HEK293T (cell line): ENCODE results near the gene MARK2.

Experiments
- CTCF ChIA-PET: fragments of 350-600 bp; formaldehyde crosslinking; extraction: SDS; loops from one replicate; lab custom pipeline; 2021; ENCODE audit warnings: antibody characterized with exemption, inconsistent platforms; lab: Yijun Ruan, JAX
- POLR2A ChIA-PET: fragments of 350-600 bp; formaldehyde crosslinking; extraction: SDS; loops from one replicate; lab custom pipeline; 2020; ENCODE audit warnings: antibody characterized with exemption, inconsistent platforms; lab: Yijun Ruan, JAX
- DNase-seq: peaks from one replicate; pipeline ENCODE4 v3.0.0; 2012; ENCODE audit warnings: mixed read lengths; ENCODE audit errors: extremely low spot score
- ARNT ChIP-seq: fragments of 450-650 bp; IDR thresholded peaks from 2 replicates; pipeline ENCODE4 v1.6.1; 2017; ENCODE audit warnings: mild to moderate bottlenecking
- BHLHE40 ChIP-seq: fragments of 450-650 bp; IDR thresholded peaks from 2 replicates; pipeline ENCODE4 v1.6.1; 2016; ENCODE audit warnings: mild to moderate bottlenecking, moderate library complexity, borderline replicate concordance
- CTBP1 ChIP-seq: fragments of 450-650 bp; IDR thresholded peaks from 2 replicates; pipeline ENCODE4 v1.6.1; 2016; ENCODE audit warnings: borderline replicate concordance
- ELF4 ChIP-seq: fragments of 450-650 bp; IDR thresholded peaks from 2 replicates; pipeline ENCODE4 v1.6.1; 2017; ENCODE audit warnings: antibody characterized with exemption
- FOXA1 ChIP-seq: fragments of 450-650 bp; IDR thresholded peaks from 2 replicates; pipeline ENCODE4 v1.6.1; 2016; ENCODE audit warnings: mild to moderate bottlenecking
- FOXK2 ChIP-seq: fragments of 450-650 bp; IDR thresholded peaks from 2 replicates; pipeline ENCODE4 v1.6.1; 2016; ENCODE audit warnings: mild to moderate bottlenecking
- FOXM1 ChIP-seq: fragments of 450-650 bp; IDR thresholded peaks from 2 replicates; pipeline ENCODE4 v1.6.1; 2017; ENCODE audit warnings: mild to moderate bottlenecking, borderline replicate concordance
- HDGF ChIP-seq: fragments of 450-650 bp; IDR thresholded peaks from 2 replicates; pipeline ENCODE4 v1.6.1; 2017; ENCODE audit warnings: antibody characterized with exemption, borderline replicate concordance
- L3MBTL2 ChIP-seq: fragments of 450-650 bp; conservative IDR thresholded peaks from 2 replicates; pipeline ENCODE4 v1.6.1; 2016; ENCODE audit warnings: mild to moderate bottlenecking
- LEF1 ChIP-seq: fragments of 450-650 bp; IDR thresholded peaks from 2 replicates; pipeline ENCODE4 v1.6.1; 2017; ENCODE audit warnings: mild to moderate bottlenecking, borderline replicate concordance
- NFRKB ChIP-seq: fragments of 450-650 bp; IDR thresholded peaks from 2 replicates; pipeline ENCODE4 v1.6.1; 2016; ENCODE audit warnings: mild to moderate bottlenecking, moderate library complexity
- PKNOX1 ChIP-seq: fragments of 450-650 bp; IDR thresholded peaks from 2 replicates; pipeline ENCODE4 v1.6.1; 2016
- SP1 ChIP-seq: fragments of 450-650 bp; IDR thresholded peaks from 2 replicates; pipeline ENCODE4 v1.6.1; 2017
- SUZ12 ChIP-seq: fragments of 450-650 bp; IDR thresholded peaks from 2 replicates; pipeline ENCODE4 v1.6.1; 2016; ENCODE audit warnings: mild to moderate bottlenecking
- TARDBP ChIP-seq: fragments of 450-650 bp; IDR thresholded peaks from 2 replicates; pipeline ENCODE4 v1.6.1; 2016
- ZNF384 ChIP-seq: fragments of 450-650 bp; IDR thresholded peaks from 2 replicates; pipeline ENCODE4 v1.6.1; 2016

MARK2 gene

DNA sequence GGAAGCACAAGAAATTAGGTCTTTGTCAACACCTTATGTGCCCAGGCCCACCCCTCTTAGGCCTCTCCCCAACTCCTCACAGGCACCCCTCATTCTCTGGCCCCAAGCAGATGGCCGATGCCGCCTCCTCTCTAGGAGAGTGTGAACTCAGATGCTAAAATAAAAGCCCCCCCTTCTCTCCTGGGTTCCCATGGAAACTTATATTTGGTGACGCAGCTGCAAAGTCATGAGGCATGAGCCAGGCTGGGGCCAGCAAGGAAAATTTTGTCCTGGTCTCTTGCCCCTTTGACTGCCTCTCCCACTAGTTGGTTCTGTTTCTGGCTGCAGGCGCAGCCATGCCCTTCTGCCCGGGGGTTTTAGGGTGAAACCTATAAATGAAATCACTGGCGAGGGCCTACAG is 66.3 kb downstream of the MARK2 start:
- POLR2A ChIA-PET: no interaction called here
- CTCF ChIA-PET: no interaction called here
- TF ChIP-seq BHLHE40 (no peak), L3MBTL2 (no peak), LEF1 (no peak), HDGF (no peak), FOXK2 (no peak), CTBP1 (no peak), ARNT (no peak), FOXA1 (no peak), NFRKB (no peak), TARDBP (no peak), ZNF384 (no peak), FOXM1 (no peak), SUZ12 (no peak)
- DNase-seq: no peak

GRCh38 chr11:63906087-63906486 is 67.2 kb downstream of the MARK2 start:
- no peak for DNase-seq
- TF ChIP-seq ARNT (no peak), BHLHE40 (no peak), SP1 (no peak), PKNOX1 (no peak), L3MBTL2 (no peak), ZNF384 (no peak), FOXK2 (no peak), HDGF (no peak), NFRKB (no peak), ELF4 (no peak)
- POLR2A ChIA-PET: no interaction called here
- CTCF ChIA-PET: interaction anchor here (0.6 to 1.2 kb wide), 3 partner anchors 26 to 69 kb away, joined by 3 to 4 read pairs (median 3); partner anchors contain the start of gene MARK2

DNA sequence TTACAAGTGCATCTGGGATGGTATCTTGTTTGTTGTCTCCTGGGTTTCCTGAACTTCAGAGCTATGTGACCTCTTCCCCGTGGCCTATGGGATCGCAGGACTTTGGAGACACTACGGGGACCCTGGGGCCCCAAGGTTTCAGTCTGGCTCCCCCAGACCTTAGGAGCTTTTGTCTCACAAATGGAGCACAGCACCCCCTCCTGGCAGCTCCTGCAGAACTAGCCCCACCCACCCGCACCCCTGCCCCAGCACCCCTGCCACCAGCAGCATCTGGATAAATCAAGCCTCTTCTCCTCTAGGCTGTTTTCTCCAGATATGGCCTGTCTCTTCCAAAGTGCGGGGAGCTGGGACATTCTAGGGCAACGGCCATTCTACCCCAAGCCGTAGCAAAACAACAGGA is 67.7 kb downstream of the MARK2 start:
- TF ChIP-seq ZNF384 (no peak), SUZ12 (no peak), CTBP1 (no peak), FOXK2 (no peak), FOXM1 (no peak), PKNOX1 (no peak), NFRKB (no peak), HDGF (no peak), L3MBTL2 (no peak), TARDBP (no peak)
- DNase-seq: no peak
- ChIA-PET CTCF (interaction anchor here (1.2 kb wide), 2 partner anchors 68 to 69 kb away, joined by 3 read pairs; partner anchors contain the start of gene MARK2), POLR2A (no interaction called here)

DNA sequence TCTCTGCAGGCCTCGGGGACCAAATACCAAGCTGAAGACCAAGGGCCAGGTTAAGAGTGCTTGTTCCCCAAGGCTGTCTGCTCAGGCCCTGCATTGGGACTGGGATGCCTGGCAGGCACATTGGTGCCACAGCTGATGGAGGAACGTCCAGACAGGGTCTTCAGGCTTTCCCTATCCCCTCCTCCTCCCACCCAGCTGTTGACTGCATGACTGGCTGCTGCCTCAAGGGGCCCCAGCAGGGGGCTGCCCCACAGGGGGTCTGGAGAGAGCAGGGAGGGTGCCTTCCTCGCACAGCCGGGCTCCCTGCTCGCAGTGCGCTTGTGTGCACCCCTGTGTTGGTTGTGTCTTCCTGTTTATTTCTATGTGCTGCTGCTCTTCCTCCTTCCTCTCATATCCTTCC is 68.2 kb downstream of the MARK2 start:
- DNase-seq: no peak
- POLR2A ChIA-PET: no interaction called here
- TF ChIP-seq ELF4 (no peak), BHLHE40 (no peak), SUZ12 (no peak), L3MBTL2 (no peak), LEF1 (no peak), FOXA1 (no peak), SP1 (no peak), FOXM1 (no peak), HDGF (no peak), TARDBP (no peak), CTBP1 (no peak), FOXK2 (no peak), ZNF384 (no peak), PKNOX1 (no peak), NFRKB (no peak), ARNT (no peak)
- CTCF ChIA-PET: interaction anchor here (1.2 kb wide), 2 partner anchors 68 to 70 kb away, joined by 3 read pairs; partner anchors contain the start of gene MARK2

GRCh38 chr11:63907808-63908530 is 69.1 kb downstream of the MARK2 start:
- POLR2A ChIA-PET: no interaction called here
- no peak for TF ChIP-seq TARDBP
- TF ChIP-seq BHLHE40: no peak
- TF ChIP-seq SUZ12: no peak
- no peak for TF ChIP-seq ZNF384
- CTCF ChIA-PET: no interaction called here
- no peak for DNase-seq
